WERI-Rb-1 (cell line): ENCODE data around the gene GADD45B.
"Not testable (repeated sequence)": the region's sequence is repeated elsewhere in the genome, so short reads cannot be mapped to it uniquely, and the experiment has no call there.

Source experiments
- DNase-seq: peaks from one replicate; pipeline ENCODE4 v3.0.0-alpha.2; 2020
- H3K27ac ChIP-seq: fragments of 250-450 bp; sonication (Bioruptor Pico); 2 replicates; pipeline ENCODE4 v1.5.1; 2020; ENCODE audit warnings: mild to moderate bottlenecking, moderate library complexity
- H3K27me3 ChIP-seq: fragments of 250-450 bp; sonication (Bioruptor Pico); 2 replicates; pipeline ENCODE4 v1.5.1; 2021; ENCODE audit warnings: mild to moderate bottlenecking, low read depth, moderate library complexity; ENCODE audit not compliant: insufficient read depth, severe bottlenecking
- H3K36me3 ChIP-seq: fragments of 250-450 bp; sonication (Bioruptor Pico); 2 replicates; pipeline ENCODE4 v1.5.1; 2020; ENCODE audit warnings: mild to moderate bottlenecking, moderate library complexity
- H3K4me3 ChIP-seq: 2 replicates; pipeline ENCODE4 v1.5.1; 2011; ENCODE audit warnings: low read depth, mild to moderate bottlenecking, control low read depth, low read length
- H3K9me3 ChIP-seq: fragments of 250-450 bp; sonication (Bioruptor Pico); 2 replicates; pipeline ENCODE4 v1.5.1; 2021; ENCODE audit warnings: mild to moderate bottlenecking, moderate library complexity; ENCODE audit not compliant: severe bottlenecking
- CTCF ChIP-seq: IDR thresholded peaks from 2 replicates; pipeline ENCODE4 v1.5.1; 2011; ENCODE audit warnings: low read depth, mild to moderate bottlenecking, control low read depth, inconsistent platforms, low read length

The GADD45B gene

GRCh38 chr19:2469102-2469914, 6.6 kb upstream of the GADD45B start:
- Histone ChIP-seq H3K27ac (no peak overlapping the region), H3K27me3 (no peaks in the 10 kb centered on the region), H3K9me3 (no peaks in the 10 kb centered on the region), H3K36me3 (no peaks in the 10 kb centered on the region), H3K4me3 (no peak overlapping the region)
- TF ChIP-seq CTCF: no peak
- no peak for DNase-seq

- DNase-seq, H3K4me3 ChIP-seq, H3K27ac ChIP-seq, H3K9me3 ChIP-seq, H3K36me3 ChIP-seq, H3K27me3 ChIP-seq: not testable (repeated sequence)
Measured at GRCh38 chr19:2469915-2470200, 6.1 kb upstream of the GADD45B start.

- H3K4me3 ChIP-seq: peak overlapping the region; percentile 83
- H3K27ac ChIP-seq: no peak overlapping the region
- no peaks in the 10 kb centered on the region for H3K36me3 ChIP-seq
- peaks cover 5% of the 10 kb centered on the region for H3K27me3 ChIP-seq
- TF ChIP-seq CTCF: peak; percentile 87
- DNase-seq: peak; percentile 81
- H3K9me3 ChIP-seq: no peaks in the 10 kb centered on the region
Measured at GRCh38 chr19:2474232-2475017, 1.5 kb upstream of the GADD45B start.

DNA sequence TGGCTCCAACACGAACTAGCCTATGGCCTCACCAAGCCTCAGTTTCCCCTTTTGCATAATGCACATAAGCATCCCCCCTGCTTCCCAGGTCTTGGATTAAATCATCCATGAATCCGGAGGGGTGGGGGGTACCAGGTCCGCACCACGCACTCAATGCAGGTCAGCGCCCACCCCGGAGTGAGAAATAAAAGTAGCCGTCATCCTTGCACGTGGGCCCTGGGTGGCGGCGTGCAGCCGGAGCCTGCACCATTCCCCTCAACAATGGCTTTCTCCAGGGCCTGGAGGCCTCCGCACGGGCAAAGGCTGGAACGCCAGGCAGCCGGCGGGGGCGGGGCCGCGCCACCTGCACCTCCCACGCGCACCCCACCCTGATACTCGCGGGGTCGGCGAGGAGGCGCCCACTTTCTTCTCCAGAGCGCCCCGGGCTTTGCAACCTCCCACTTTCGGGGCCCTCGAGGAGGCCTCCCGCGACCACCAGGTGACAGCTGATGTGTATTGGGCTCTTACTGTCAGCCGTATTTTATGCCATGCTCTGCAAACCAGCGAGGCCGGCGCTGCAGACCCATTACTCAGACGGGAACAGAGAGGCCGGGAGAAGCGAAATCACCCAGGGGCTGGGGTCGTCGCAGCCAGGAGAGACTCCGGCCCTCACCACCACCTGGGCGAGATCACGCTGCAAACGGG, 767 bp upstream of the GADD45B start:
- no peaks in the 10 kb centered on the region for H3K9me3 ChIP-seq
- no peaks in the 10 kb centered on the region for H3K36me3 ChIP-seq
- peaks cover 5% of the 10 kb centered on the region for H3K27me3 ChIP-seq
- H3K4me3 ChIP-seq: peak overlapping the region; percentile 83
- no peak overlapping the region for H3K27ac ChIP-seq
- TF ChIP-seq CTCF: no peak
- DNase-seq: no peak

DNA sequence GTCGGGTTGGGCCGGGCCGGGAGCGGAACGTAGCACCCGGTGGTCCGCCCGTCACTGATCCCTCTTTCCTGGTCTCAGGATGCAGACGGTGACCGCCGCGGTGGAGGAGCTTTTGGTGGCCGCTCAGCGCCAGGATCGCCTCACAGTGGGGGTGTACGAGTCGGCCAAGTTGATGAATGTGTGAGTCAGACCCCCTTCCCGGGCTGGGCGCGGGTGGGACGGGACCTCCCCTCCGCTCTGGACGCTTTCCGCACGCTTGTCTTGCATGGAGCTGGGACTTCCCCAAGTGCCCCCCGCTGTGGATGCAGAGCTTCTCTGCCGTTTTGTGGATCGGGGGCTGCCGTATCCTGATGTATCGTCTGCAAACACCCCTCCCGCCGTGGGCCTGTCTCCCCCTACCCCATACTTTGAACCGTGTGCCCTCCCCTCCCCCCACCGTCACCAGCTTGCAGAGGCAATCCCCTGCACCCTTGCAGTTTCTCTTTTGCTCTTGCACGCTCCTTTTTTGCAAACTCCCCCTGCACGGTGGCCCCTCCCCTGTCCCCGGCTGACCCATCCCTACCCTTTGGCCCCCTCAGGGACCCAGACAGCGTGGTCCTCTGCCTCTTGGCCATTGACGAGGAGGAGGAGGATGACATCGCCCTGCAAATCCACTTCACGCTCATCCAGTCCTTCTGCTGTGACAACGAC, 669 bp downstream of the GADD45B start:
- no peak for TF ChIP-seq CTCF
- H3K4me3 ChIP-seq: peak overlapping the region; percentile 83
- peaks cover 5% of the 10 kb centered on the region for H3K27me3 ChIP-seq
- H3K9me3 ChIP-seq: no peaks in the 10 kb centered on the region
- H3K36me3 ChIP-seq: no peaks in the 10 kb centered on the region
- peak overlapping the region; percentile 50; the same call in 1 of the 2 replicates for H3K27ac ChIP-seq
- DNase-seq: peak; percentile 53
